SH-SY5Y (cell line): ENCODE data around the gene PTPRM.

Experiments
- GATA2 ChIP-seq: IDR thresholded peaks from 2 replicates; pipeline ENCODE4 v1.6.1; 2011; ENCODE audit warnings: mild to moderate bottlenecking, low read depth, low read length
- GATA3 ChIP-seq: IDR thresholded peaks from 2 replicates; pipeline ENCODE4 v1.6.1; 2011; ENCODE audit warnings: low read depth, mild to moderate bottlenecking, low read length, moderate library complexity

GRCh38 chr18:8359076-8359475 is 792.0 kb downstream of the PTPRM start:
- TF ChIP-seq GATA2 (no peak), GATA3 (no peak)
